GM18909 (cell line): ENCODE data around the gene NRGN.
A peak's percentile ranks its signal among the peaks of the same experiment; 100 is the strongest.

ENCODE experiments used
- ATAC-seq: cut with Tn5 transposase; IDR thresholded peaks from one replicate; pipeline ENCODE4 v1.9.1; 2021; ENCODE audit warnings: mild to moderate bottlenecking; ENCODE audit not compliant: unreplicated experiment, poor library complexity

The NRGN gene

GRCh38 chr11:124778281-124778680 is 38.5 kb downstream of the NRGN start:
- ATAC-seq = no peak

GRCh38 chr11:124779568-124779967 is 39.8 kb downstream of the NRGN start:
- no peak for ATAC-seq

GRCh38 chr11:124783002-124783401 is 43.3 kb downstream of the NRGN start:
- ATAC-seq = no peak

GRCh38 chr11:124784051-124784450 is 44.3 kb downstream of the NRGN start:
- ATAC-seq = no peak

DNA sequence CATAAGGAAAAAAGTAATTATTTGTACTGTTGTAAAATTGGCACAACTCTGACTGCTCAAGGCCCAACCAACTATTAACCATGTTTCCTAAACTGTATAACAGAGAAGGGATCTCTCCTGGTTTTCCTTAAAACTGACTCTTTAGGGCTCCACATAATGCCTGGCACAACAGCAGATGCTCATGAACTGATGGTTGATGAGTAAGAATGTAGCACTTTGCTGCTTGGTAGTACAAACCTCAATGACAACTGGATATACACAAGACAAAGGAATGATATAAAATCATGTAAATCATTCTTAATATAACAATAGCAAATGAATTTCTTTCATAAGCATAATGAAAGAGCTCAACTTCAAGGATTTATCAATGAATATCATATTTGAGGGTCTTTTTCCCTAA is 48.8 kb downstream of the NRGN start:
- no peak for ATAC-seq

DNA sequence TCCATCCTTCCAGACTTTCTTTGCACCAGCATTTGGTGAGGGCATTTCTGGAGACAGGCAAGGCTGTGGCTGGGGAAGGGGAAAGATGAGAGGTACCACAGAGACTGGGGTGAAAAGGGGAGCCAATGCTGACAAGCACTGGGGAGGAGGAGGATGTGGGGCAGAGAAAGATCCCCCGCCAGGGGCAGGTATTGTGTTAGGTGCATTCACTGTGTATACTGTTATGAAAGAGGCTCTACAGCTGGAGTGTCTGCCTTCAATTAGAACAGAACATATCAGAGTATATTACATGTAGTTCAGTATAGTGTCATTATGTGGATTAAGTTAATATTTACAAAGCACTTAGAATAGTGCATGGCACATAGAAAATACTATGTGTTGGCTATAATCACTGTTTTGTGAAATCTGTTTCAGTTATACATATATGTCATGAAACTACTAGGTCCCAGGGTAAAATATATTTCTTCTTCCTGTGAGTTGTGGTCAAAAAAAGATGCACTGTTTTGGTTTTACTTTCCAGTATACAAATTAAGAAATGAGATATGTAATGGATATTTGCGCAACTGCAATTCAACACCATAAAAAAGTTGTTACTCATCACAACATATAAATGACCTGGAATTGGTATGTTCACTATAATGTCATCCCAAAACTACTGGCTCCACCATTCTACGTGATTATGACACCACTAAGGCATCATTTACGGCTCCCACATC is 52.0 kb downstream of the NRGN start:
- peak; percentile 87 for ATAC-seq

DNA sequence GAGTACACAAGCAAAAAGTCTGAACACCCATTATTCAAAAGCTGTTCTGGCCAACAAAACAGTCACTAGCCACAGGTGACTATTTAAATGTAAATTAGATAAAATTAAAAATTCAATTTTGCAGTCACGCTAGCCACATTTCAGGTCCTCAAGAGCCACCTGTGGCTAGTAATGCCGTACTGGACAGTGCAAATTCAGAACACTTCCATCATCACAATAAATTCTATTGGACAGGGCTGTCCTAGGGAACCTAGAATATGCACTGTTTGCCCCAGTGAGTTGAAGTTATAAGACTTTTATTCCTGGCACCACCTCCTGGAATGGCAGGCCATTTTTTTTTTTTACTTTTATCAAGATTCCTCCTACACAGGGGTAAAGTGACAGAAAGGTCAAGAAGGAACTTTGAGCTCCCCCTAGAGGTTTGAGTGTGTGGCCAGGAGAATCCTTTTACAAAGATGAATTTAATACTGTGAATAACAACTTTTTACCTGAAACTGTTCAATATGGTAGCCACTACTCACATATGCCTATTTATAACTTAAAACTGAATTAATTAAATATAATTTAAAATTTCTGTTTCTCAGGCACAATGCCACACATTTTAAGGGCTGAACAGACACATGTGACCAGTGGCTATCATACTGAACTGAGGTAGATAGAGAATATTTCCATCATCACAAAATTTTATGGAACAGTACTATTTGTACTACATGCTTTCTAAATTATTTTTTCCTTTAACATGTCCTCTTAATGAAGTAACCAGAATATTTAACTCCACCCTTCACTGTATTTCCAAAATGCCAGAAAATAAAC is 53.9 kb downstream of the NRGN start:
- no peak for ATAC-seq

DNA sequence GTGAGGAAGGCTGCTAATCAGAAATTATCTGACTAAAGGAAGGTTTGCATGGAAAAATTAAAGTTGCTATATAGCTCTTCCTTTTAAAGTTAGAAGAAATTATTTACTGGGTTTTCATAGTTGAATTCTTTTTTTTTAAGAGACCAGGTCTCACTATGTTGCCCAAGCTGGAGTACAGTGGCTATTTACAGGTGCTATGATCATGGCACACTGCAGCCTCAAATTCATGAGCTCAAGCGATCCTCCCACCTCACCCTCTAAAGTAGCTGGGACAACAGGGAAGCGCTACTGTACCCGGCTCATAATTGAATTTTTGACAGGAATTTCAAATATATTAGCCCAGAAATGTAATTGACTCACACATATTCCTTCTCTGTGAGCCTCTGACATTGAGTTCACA is 56.6 kb downstream of the NRGN start:
- ATAC-seq = no peak
